Measurements from ENCODE around the gene GALNT15. TPM values are rescaled to one million over a fixed set of nuclear protein-coding genes. Genes with fewer than 3 reads are reported as not detected.

GALNT15 gene
- total RNA-seq, 3 donors from 2014 or later = 68.5 to 492 (median 215) TPM

DNA sequence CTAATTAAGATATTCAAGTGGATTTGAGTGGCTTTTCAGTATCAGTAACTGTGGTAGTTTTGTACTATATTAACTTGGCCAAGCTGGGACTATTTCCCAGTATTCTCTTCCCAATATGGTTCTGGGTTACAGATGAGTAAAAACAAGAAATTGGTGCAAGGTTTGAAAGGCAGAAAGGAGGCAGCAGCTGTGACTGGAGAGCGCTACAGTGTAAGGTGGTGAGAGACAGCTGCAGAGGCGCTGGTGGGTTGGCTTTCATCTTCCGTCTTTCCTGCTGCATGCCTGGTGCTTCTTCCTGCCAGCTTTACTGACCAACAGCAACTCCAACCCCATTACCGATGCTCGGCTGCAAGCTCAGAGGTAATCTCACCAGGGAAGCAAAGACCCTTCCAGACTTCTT lies 80.4 kb downstream of the GALNT15 start:
- no peaks in the 10 kb centered on the region for H3K36me3 ChIP-seq
- no peak overlapping the region for H3K4me3 ChIP-seq
- DNase-seq (ENCODE audit: low spot score in 2 of 2) = no peak
- no peaks in the 10 kb centered on the region for H3K9me3 ChIP-seq
- TF ChIP-seq POLR2A (IDR thresholded peaks at IDR 0.05) (no peak), POLR2AphosphoS5 (IDR thresholded peaks at IDR 0.05) (no peak)
- TF ChIP-seq, protein P1, sequence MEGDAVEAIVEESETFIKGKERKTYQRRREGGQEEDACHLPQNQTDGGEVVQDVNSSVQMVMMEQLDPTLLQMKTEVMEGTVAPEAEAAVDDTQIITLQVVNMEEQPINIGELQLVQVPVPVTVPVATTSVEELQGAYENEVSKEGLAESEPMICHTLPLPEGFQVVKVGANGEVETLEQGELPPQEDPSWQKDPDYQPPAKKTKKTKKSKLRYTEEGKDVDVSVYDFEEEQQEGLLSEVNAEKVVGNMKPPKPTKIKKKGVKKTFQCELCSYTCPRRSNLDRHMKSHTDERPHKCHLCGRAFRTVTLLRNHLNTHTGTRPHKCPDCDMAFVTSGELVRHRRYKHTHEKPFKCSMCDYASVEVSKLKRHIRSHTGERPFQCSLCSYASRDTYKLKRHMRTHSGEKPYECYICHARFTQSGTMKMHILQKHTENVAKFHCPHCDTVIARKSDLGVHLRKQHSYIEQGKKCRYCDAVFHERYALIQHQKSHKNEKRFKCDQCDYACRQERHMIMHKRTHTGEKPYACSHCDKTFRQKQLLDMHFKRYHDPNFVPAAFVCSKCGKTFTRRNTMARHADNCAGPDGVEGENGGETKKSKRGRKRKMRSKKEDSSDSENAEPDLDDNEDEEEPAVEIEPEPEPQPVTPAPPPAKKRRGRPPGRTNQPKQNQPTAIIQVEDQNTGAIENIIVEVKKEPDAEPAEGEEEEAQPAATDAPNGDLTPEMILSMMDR (IDR thresholded peaks at IDR 0.05) = no peak
- intact Hi-C loops (cut with DNase I; ENCODE audit: low total_unique reads) = no loop called here
- H3K27ac ChIP-seq = no peak overlapping the region
- no peaks in the 10 kb centered on the region for H3K4me1 ChIP-seq
- H3K27me3 ChIP-seq = no peaks in the 10 kb centered on the region

DNA sequence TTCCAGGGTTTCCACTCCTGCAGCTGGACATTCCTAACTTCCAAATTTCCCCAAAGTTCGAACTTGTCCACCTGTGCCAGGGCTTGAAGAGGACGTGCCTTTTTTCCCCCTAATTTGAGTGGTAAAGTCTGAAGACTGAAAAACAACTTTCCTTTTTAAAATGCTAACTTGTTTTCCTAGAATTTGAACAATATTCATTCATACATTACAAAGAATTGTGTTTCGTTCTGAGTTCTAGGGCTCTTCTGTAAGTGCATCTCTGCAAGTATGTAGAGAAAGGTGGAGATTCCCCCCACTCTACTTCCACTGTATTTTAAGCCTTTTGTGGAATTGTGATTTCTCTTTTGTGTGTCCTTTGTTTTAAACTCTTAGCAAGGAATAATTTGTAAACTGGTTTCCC lies 80.8 kb downstream of the GALNT15 start:
- no peak overlapping the region for H3K27ac ChIP-seq
- H3K4me1 ChIP-seq = no peaks in the 10 kb centered on the region
- no peak for DNase-seq (ENCODE audit: low spot score in 2 of 2)
- no peaks in the 10 kb centered on the region for H3K36me3 ChIP-seq
- intact Hi-C loops (cut with DNase I; ENCODE audit: low total_unique reads) = no loop called here
- TF ChIP-seq POLR2AphosphoS5 (IDR thresholded peaks at IDR 0.05) = no peak
- no peak for TF ChIP-seq POLR2A (IDR thresholded peaks at IDR 0.05)
- TF ChIP-seq, protein P1 (IDR thresholded peaks at IDR 0.05) = no peak
- no peaks in the 10 kb centered on the region for H3K27me3 ChIP-seq
- no peak overlapping the region for H3K4me3 ChIP-seq
- no peaks in the 10 kb centered on the region for H3K9me3 ChIP-seq

DNA sequence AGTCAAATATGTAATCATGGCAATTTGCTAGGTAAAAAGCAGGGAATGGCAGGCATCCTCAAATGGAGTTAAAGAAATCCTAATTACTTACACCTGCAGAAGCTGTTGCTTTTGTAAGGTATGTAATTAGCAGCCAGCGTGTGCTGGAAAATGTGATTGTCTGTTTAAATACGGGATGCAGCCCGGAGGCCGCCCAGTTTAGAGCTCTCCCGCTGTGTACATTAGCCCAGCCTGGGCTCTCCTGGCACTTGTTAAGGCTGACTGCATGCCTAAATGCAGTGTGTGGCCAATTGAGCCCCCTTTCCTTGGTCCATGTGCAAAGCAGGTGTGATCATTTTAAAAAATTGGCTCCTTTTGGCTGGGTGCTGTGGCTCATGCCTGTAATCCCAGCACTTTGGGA lies 81.2 kb downstream of the GALNT15 start:
- intact Hi-C loops (cut with DNase I; ENCODE audit: low total_unique reads) = no loop called here
- no peak for DNase-seq (ENCODE audit: low spot score in 2 of 2)
- TF ChIP-seq POLR2A (IDR thresholded peaks at IDR 0.05) (no peak), POLR2AphosphoS5 (IDR thresholded peaks at IDR 0.05) (no peak)
- TF ChIP-seq, protein P1 (IDR thresholded peaks at IDR 0.05) = no peak
- Histone ChIP-seq H3K27ac (no peak overlapping the region), H3K27me3 (no peaks in the 10 kb centered on the region), H3K36me3 (no peaks in the 10 kb centered on the region), H3K9me3 (no peaks in the 10 kb centered on the region), H3K4me3 (no peak overlapping the region), H3K4me1 (no peaks in the 10 kb centered on the region)

DNA sequence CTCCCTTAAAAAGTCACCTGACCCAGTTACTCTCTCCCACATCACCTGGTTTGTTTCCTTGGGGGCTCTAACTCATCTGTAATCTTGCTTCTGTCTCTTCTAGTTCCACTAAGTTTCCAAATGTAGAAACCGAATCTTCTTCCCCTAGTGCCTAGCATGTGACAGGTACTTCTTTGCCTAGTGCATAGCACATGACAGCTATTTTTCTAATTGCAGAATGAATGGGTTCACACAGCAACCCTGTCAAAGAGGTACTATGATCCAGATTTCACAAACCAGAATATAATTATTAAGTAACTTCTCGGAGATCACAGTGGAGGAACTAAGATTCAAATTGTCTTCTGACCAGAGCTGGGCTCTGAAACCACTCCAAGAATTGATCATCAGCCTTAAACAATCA lies 82.8 kb downstream of the GALNT15 start:
- Histone ChIP-seq H3K4me3 (no peak overlapping the region), H3K9me3 (no peaks in the 10 kb centered on the region), H3K4me1 (no peaks in the 10 kb centered on the region), H3K36me3 (no peaks in the 10 kb centered on the region), H3K27me3 (no peaks in the 10 kb centered on the region), H3K27ac (no peak overlapping the region)
- no peak for DNase-seq (ENCODE audit: low spot score in 2 of 2)
- intact Hi-C loops (cut with DNase I; ENCODE audit: low total_unique reads) = no loop called here
- TF ChIP-seq, protein P1 (IDR thresholded peaks at IDR 0.05) = no peak
- TF ChIP-seq POLR2A (IDR thresholded peaks at IDR 0.05) (no peak), POLR2AphosphoS5 (IDR thresholded peaks at IDR 0.05) (no peak)

DNA sequence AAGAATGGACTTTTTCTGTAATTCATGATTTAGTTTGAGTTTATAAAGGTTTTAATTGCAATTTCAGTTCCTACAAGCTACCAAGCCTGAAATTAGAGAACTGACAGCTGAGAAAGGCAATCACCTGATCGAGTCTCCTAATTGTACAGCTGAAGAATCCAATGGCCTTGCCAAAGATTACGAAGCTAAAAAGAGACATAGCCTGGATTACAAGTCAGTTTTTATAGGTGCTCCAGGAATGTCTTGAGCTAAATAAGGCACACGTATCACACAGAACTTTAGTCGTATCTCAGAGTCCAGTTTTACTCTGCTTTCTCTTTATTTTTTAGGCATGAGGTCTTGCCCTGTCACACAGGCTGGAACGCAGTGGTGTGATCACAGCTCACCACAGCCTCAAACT lies 83.7 kb downstream of the GALNT15 start:
- H3K4me3 ChIP-seq = no peak overlapping the region
- TF ChIP-seq, protein P1 (IDR thresholded peaks at IDR 0.05) = no peak
- no peak for TF ChIP-seq POLR2AphosphoS5 (IDR thresholded peaks at IDR 0.05)
- TF ChIP-seq POLR2A (IDR thresholded peaks at IDR 0.05) = no peak
- intact Hi-C loops (cut with DNase I; ENCODE audit: low total_unique reads) = no loop called here
- no peaks in the 10 kb centered on the region for H3K9me3 ChIP-seq
- H3K27ac ChIP-seq = no peak overlapping the region
- no peaks in the 10 kb centered on the region for H3K27me3 ChIP-seq
- H3K4me1 ChIP-seq = no peaks in the 10 kb centered on the region
- DNase-seq (ENCODE audit: low spot score in 2 of 2) = no peak
- H3K36me3 ChIP-seq = no peaks in the 10 kb centered on the region

Measured in breast epithelium (tissue), 4 donors.